Omental fat pad (tissue), 4 donors: ENCODE measurements around the gene BICRA. TPM values are rescaled to one million over a fixed set of nuclear protein-coding genes. Genes with fewer than 3 reads are reported as not detected.
"Not testable (repeated sequence)": the region's sequence is repeated elsewhere in the genome, so short reads cannot be mapped to it uniquely, and the experiment has no call there.

Source experiments
- ATAC-seq: fragments of 150-250 bp; one replicate; pipeline ENCODE4 v1.9.1; 2016; ENCODE audit warnings: mild to moderate bottlenecking, moderate library complexity; ENCODE audit not compliant: low FRiP score
- DNase-seq: peaks from one replicate; pipeline ENCODE4 v3.0.0-alpha.2; 2019; ENCODE audit warnings: low spot score
- CTCF ChIP-seq, 3 donors: fragments of 450-650 bp; IDR thresholded peaks; one replicate each; pipeline ENCODE4 v1.5.1; 2016 to 2017; ENCODE audit warnings: antibody characterized with exemption in 3 of 3, mild to moderate bottlenecking in 3 of 3, moderate library complexity in 2 of 3
- total RNA-seq, 4 donors: library from RNA; depleted of rRNA; stranded (reverse); fragments of >200 nt; gene quantifications; one replicate each; pipeline ENCODE4 v1.1.0, GENCODE V29; 2016

BICRA gene
- total RNA-seq, 4 donors from 2014 or later: 3.2 to 20.3 (median 6.8) TPM

GRCh38 chr19:47631681-47632446, 22.9 kb downstream of the BICRA start:
- DNase-seq: no peak
- ATAC-seq: peak; percentile 39
- no peak for TF ChIP-seq CTCF (IDR thresholded peaks at IDR 0.05)

GRCh38 chr19:47633517-47633916, 24.6 kb downstream of the BICRA start:
- DNase-seq (no peak), ATAC-seq (peak; percentile 12)
- TF ChIP-seq CTCF (IDR thresholded peaks at IDR 0.05): no peak

GRCh38 chr19:47633996-47634395, 25.1 kb downstream of the BICRA start:
- ATAC-seq (no peak), DNase-seq (no peak)
- TF ChIP-seq CTCF (IDR thresholded peaks at IDR 0.05): no peak

GRCh38 chr19:47635152-47635754, 26.3 kb downstream of the BICRA start:
- ATAC-seq, DNase-seq: not testable (repeated sequence)

- no peak for ATAC-seq
- DNase-seq: no peak
- TF ChIP-seq CTCF (IDR thresholded peaks at IDR 0.05): no peak
Observed at GRCh38 chr19:47637550-47637949, 28.6 kb downstream of the BICRA start.

GRCh38 chr19:47641891-47642485, 33.1 kb downstream of the BICRA start:
- ATAC-seq: no peak
- TF ChIP-seq CTCF (IDR thresholded peaks at IDR 0.05): no peak
- no peak for DNase-seq

GRCh38 chr19:47643281-47643680, 34.3 kb downstream of the BICRA start:
- peak; percentile 29 for ATAC-seq

More at GRCh38 chr19:47643281-47643680, 34.3 kb downstream of the BICRA start:
- DNase-seq: no peak
- TF ChIP-seq CTCF (IDR thresholded peaks at IDR 0.05): no peak
